ENCODE data around the gene FBXO42. TPM values are rescaled to one million over a fixed set of nuclear protein-coding genes. Genes with fewer than 3 reads are reported as not detected.

Gene FBXO42
- polyA plus RNA-seq, 1 experiment, result 15.1 TPM

DNA sequence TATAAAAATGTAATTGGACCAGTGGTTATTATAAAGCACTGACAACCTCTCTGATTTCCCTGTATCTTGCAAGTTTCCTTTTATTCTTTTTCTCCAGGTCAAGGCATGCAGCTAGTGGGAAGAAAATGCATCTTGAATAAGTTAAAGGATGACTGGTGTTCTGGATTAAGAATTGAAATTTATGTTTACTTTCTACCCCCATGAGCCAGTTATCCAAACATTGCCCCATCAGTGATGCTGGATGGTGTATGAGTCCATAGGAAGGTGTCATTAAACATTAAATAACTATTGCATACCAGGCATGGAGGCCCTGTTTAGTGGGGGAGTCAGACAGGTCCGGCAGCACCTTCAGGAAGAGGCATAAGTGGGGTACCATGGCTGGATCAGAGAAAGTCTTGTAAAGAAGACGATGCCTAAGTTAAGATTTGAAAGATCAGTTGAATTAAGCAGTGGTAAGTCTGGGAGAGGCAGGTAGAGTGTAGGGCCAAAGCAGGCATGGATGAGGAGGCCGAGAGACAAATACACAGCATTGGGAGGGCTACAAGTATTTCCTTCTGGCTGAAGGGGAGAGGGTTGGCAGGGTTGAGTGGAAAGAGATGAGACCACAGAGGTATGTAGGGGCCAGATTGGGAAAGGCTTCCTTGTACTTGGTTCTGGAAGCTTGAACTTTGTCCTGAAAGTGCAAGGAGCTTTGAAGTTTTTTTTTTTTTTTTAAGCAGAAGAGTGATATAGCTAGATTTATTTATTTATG is 20.4 kb upstream of the FBXO42 start:
- ChIA-PET CTCF (interaction anchor here (0.7 to 1.2 kb wide), 3 partner anchors 67 to 170 kb away, joined by 3 read pairs; no protein-coding TSS in a partner anchor), POLR2A (interaction anchor here (0.7 to 1.2 kb wide), 2 partner anchors 14 to 61 kb away, joined by 6 to 8 read pairs; no protein-coding TSS in a partner anchor)
- Histone ChIP-seq H3K9me3 (ENCODE audit: control insufficient read depth, insufficient read depth, low read length) (no peaks in the 10 kb centered on the region), H3K27me3 (ENCODE audit: control insufficient read depth, insufficient read depth, low read length) (no peaks in the 10 kb centered on the region), H3K4me3 (ENCODE audit: low read depth, low read length) (no peak overlapping the region), H3K27ac (ENCODE audit: low read depth, low read length) (peak overlapping the region; percentile 33)
- no peak for DNase-seq (ENCODE audit: low read depth, low spot score)
- TF ChIP-seq, protein P1, sequence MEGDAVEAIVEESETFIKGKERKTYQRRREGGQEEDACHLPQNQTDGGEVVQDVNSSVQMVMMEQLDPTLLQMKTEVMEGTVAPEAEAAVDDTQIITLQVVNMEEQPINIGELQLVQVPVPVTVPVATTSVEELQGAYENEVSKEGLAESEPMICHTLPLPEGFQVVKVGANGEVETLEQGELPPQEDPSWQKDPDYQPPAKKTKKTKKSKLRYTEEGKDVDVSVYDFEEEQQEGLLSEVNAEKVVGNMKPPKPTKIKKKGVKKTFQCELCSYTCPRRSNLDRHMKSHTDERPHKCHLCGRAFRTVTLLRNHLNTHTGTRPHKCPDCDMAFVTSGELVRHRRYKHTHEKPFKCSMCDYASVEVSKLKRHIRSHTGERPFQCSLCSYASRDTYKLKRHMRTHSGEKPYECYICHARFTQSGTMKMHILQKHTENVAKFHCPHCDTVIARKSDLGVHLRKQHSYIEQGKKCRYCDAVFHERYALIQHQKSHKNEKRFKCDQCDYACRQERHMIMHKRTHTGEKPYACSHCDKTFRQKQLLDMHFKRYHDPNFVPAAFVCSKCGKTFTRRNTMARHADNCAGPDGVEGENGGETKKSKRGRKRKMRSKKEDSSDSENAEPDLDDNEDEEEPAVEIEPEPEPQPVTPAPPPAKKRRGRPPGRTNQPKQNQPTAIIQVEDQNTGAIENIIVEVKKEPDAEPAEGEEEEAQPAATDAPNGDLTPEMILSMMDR (IDR thresholded peaks at IDR 0.05; ENCODE audit: low read depth, low read length), result no peak

DNA sequence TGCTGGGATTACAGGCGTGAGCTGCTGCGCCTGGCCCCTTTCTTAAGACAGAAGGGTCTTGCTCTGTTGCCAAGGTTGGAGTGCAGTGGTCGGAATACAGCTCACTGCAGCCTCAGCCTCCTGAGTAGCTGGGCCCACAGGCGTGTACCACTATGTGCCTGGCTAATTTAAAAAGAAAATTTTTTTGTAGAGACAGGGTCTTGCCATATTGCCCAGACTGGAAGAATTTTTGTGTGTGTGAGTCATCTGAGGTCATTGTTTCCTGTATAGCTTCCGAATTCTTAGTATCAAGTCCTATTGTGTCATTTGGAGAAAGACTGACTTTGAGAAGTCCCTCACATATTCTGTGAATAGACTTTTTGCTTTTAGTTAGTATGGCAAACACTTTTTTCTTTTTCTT is 19.4 kb upstream of the FBXO42 start:
- Histone ChIP-seq H3K27ac (ENCODE audit: low read depth, low read length) (no peak overlapping the region), H3K27me3 (ENCODE audit: control insufficient read depth, insufficient read depth, low read length) (no peaks in the 10 kb centered on the region), H3K9me3 (ENCODE audit: control insufficient read depth, insufficient read depth, low read length) (no peaks in the 10 kb centered on the region), H3K4me3 (ENCODE audit: low read depth, low read length) (no peak overlapping the region)
- TF ChIP-seq, protein P1 (IDR thresholded peaks at IDR 0.05; ENCODE audit: low read depth, low read length), result no peak
- ChIA-PET POLR2A (interaction anchor here (1.2 kb wide), 1 partner anchor 15 kb away, joined by 6 read pairs; no protein-coding TSS in a partner anchor), CTCF (interaction anchor here (0.7 to 0.9 kb wide), 2 partner anchors 68 to 169 kb away, joined by 3 read pairs; no protein-coding TSS in a partner anchor)
- no peak for DNase-seq (ENCODE audit: low read depth, low spot score)

DNA sequence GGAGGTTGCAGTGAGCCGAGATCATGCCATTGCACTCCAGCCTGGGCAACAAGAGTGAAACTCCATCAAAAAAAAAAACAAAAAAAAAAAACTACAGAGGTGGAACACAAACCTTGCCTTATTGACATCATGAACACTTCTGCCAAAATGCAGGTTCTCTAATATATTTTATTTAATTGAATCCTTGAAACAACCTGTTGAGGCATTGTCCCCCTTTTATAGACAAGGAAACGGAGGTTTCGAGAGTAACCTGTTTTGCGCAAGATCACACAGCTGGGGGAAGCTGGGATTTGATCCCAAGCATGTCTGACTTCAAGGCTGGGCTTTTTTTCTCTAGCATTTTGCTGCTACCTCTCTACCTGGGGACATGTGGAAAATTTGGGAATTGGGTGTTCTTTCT is 17.5 kb upstream of the FBXO42 start:
- TF ChIP-seq, protein P1 (IDR thresholded peaks at IDR 0.05; ENCODE audit: low read depth, low read length), result no peak
- ChIA-PET POLR2A (interaction anchor here (1.1 kb wide), 1 partner anchor 17 kb away, joined by 3 read pairs; no protein-coding TSS in a partner anchor), CTCF (interaction anchor here (0.6 to 1.9 kb wide), 2 partner anchors 70 to 255 kb away, joined by 3 to 12 read pairs; no protein-coding TSS in a partner anchor)
- Histone ChIP-seq H3K27ac (ENCODE audit: low read depth, low read length) (no peak overlapping the region), H3K9me3 (ENCODE audit: control insufficient read depth, insufficient read depth, low read length) (no peaks in the 10 kb centered on the region), H3K4me3 (ENCODE audit: low read depth, low read length) (no peak overlapping the region), H3K27me3 (ENCODE audit: control insufficient read depth, insufficient read depth, low read length) (no peaks in the 10 kb centered on the region)
- no peak for DNase-seq (ENCODE audit: low read depth, low spot score)

DNA sequence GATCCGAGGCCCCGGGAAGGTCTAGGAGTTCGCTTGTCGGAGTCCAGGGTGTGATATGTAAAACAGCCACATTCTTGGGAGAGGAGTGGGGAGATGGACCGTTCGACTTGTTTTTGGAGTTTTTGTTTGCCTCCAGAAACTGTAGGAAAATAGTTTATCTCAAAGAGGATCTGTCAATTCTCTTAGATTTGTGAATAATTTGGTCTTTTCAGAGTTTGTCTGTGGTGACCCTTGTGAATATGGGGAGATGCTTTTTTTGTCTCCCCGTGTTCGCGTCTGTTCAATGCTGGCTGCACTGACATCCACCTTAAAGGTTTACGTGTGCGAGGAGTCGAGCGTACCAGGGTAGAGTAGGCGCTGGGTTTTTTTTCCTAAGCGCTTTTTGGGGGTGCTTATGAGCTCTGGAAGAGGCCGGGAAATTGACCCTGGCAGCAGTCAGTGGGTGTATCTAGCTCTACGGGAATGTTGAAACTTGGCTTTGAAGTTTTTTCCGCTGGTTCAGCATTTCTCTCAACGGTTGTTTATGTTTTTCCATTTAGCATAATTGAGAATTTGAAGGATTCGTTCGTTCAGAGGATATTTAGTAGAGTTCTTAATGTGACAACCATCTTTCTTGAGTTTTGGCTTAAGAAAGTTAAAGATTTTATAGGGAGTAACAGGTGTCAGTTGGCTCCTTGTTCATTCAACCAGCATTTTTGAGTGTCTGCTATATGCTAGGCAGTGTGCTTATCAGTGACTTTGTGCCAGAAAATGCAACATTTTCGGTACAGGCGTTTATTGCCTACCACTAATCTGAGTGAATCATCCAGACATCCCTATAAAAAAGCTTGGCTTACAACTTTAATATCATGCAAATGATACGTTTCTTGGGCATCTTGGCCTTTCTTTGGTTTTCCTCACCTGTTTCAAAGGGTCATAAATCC is 15.9 kb upstream of the FBXO42 start:
- ChIA-PET POLR2A (interaction anchor here (0.6 to 1.6 kb wide), 4 partner anchors 8 to 507 kb away, joined by 3 to 4 read pairs (median 4); partner anchors contain the start of gene FBXO42), CTCF (interaction anchor here (0.6 to 1.5 kb wide), 3 partner anchors 16 to 72 kb away, joined by 3 to 4 read pairs (median 3); partner anchors contain the start of gene NECAP2)

More for the DNA sequence above, 15.9 kb upstream of the FBXO42 start:
- no peak for DNase-seq (ENCODE audit: low read depth, low spot score)
- Histone ChIP-seq H3K27ac (ENCODE audit: low read depth, low read length) (peak overlapping the region; percentile 97), H3K4me3 (ENCODE audit: low read depth, low read length) (peak overlapping the region; percentile 84), H3K9me3 (ENCODE audit: control insufficient read depth, insufficient read depth, low read length) (no peaks in the 10 kb centered on the region), H3K27me3 (ENCODE audit: control insufficient read depth, insufficient read depth, low read length) (no peaks in the 10 kb centered on the region)
- TF ChIP-seq, protein P1 (IDR thresholded peaks at IDR 0.05; ENCODE audit: low read depth, low read length), result no peak

Measured in AG04450 (cell line).